Measurements from ENCODE around the gene COL27A1.
"Not testable (repeated sequence)": the region's sequence is repeated elsewhere in the genome, so short reads cannot be mapped to it uniquely, and the experiment has no call there.

The COL27A1 gene

GRCh38 chr9:114123031-114123977 lies 32.0 kb upstream of the COL27A1 start:
- no peak for DNase-seq

- DNase-seq, result no peak
Measured at GRCh38 chr9:114124138-114124537, 31.2 kb upstream of the COL27A1 start.

- no peak for DNase-seq
Measured at GRCh38 chr9:114124666-114125475, 30.5 kb upstream of the COL27A1 start.

- no peak for DNase-seq
Measured at GRCh38 chr9:114125476-114126013, 29.8 kb upstream of the COL27A1 start.

GRCh38 chr9:114126247-114127060 lies 28.9 kb upstream of the COL27A1 start:
- DNase-seq, result no peak

GRCh38 chr9:114128759-114129158 lies 26.6 kb upstream of the COL27A1 start:
- DNase-seq, result not testable (repeated sequence)

- no peak for DNase-seq
Measured at GRCh38 chr9:114130141-114130540, 25.2 kb upstream of the COL27A1 start.

- DNase-seq, result no peak
Measured at GRCh38 chr9:114130624-114131277, 24.6 kb upstream of the COL27A1 start.

- DNase-seq, result no peak
Measured at GRCh38 chr9:114131808-114132549, 23.4 kb upstream of the COL27A1 start.

GRCh38 chr9:114132550-114132918 lies 22.8 kb upstream of the COL27A1 start:
- no peak for DNase-seq

GRCh38 chr9:114134827-114135396 lies 20.4 kb upstream of the COL27A1 start:
- DNase-seq, result no peak

- DNase-seq, result no peak
Measured at GRCh38 chr9:114137831-114138230, 17.5 kb upstream of the COL27A1 start.

GRCh38 chr9:114138552-114138971 lies 16.8 kb upstream of the COL27A1 start:
- no peak for DNase-seq

- DNase-seq, result no peak
Measured at GRCh38 chr9:114139071-114139470, 16.3 kb upstream of the COL27A1 start.

GRCh38 chr9:114140401-114140800 lies 14.9 kb upstream of the COL27A1 start:
- no peak for DNase-seq

- no peak for DNase-seq
Measured at GRCh38 chr9:114140850-114141249, 14.5 kb upstream of the COL27A1 start.

- DNase-seq, result no peak
Measured at GRCh38 chr9:114141553-114142402, 13.6 kb upstream of the COL27A1 start.

- no peak for DNase-seq
Measured at GRCh38 chr9:114143234-114143633, 12.1 kb upstream of the COL27A1 start.

GRCh38 chr9:114146735-114147134 lies 8.6 kb upstream of the COL27A1 start:
- DNase-seq, result no peak

GRCh38 chr9:114149181-114149580 lies 6.2 kb upstream of the COL27A1 start:
- no peak for DNase-seq

Measured in CD4-positive, alpha-beta T cell treated with Interferon gamma for 1 hour (primary cell).